Right lobe of liver (tissue), 6 donors: ENCODE measurements around the gene NKAIN1. TPM values are rescaled to one million over a fixed set of nuclear protein-coding genes. Genes with fewer than 3 reads are reported as not detected.

Source experiments
- ATAC-seq, 4 donors: fragments of 200-7000 bp; cut with Tn5 transposase; one replicate each; pipeline ENCODE4 v1.9.1; 2020; ENCODE audit warnings: mild to moderate bottlenecking in 4 of 4, moderate library complexity in 4 of 4
- DNase-seq, 3 donors: peaks; one replicate each; pipeline ENCODE4 v3.0.0-alpha.2; 2020
- H3K27ac ChIP-seq, 3 donors: fragments of 200-600 bp; one replicate each; pipeline ENCODE4 v1.8.0; 2022
- H3K27me3 ChIP-seq, 2 donors: fragments of 200-600 bp; one replicate each; pipeline ENCODE4 v1.8.0; 2022
- H3K36me3 ChIP-seq, 4 donors: fragments of 200-600 bp; sonication (generic) in 1 of 4; one replicate each; pipeline versions ENCODE4 v1.5.1 to v1.8.0; 2017 to 2022; ENCODE audit warnings: control low read depth in 1 of 4
- H3K4me1 ChIP-seq, 4 donors: fragments of 200-600 bp; sonication (generic) in 1 of 4; one replicate each; pipeline versions ENCODE4 v1.5.1 to v1.8.0; 2017 to 2022; ENCODE audit warnings: control low read depth in 1 of 4
- H3K4me3 ChIP-seq, 3 donors: fragments of 200-600 bp; one replicate each; pipeline ENCODE4 v1.8.0; 2022
- H3K9me3 ChIP-seq, 4 donors: fragments of 200-600 bp; sonication (generic) in 1 of 4; one replicate each; pipeline versions ENCODE4 v1.5.1 to v1.8.0; 2017 to 2022; ENCODE audit warnings: control low read depth in 1 of 4
- CTCF ChIP-seq, 4 donors: fragments of 200-600 bp in 3 of 4; fragments of 450-650 bp in 1 of 4; IDR thresholded peaks; one replicate each; pipeline versions ENCODE4 v1.5.1 to v1.8.0; 2016 to 2022; ENCODE audit warnings: antibody characterized with exemption in 4 of 4, mild to moderate bottlenecking in 2 of 4
- POLR2A ChIP-seq: fragments of 450-650 bp; IDR thresholded peaks from one replicate; pipeline ENCODE4 v1.6.1; 2017; ENCODE audit warnings: antibody characterized with exemption, mild to moderate bottlenecking
- WGBS: methylation state at CpG from one replicate; pipeline ENCODE4 v1.1.6; 2018; ENCODE audit warnings: low coverage, low lambda C conversion rate; ENCODE audit not compliant: insufficient coverage; ENCODE audit errors: missing lambda C conversion rate; 5-methylcytosine and 5-hydroxymethylcytosine counted together
- intact Hi-C, 2 donors: fragments of 100-400 bp; cut with DNase I; formaldehyde crosslinking; loops; one replicate each; pipeline versions ENCODE4 v1.11.2 to v1.14.1; 2022
- total RNA-seq, 6 experiments: library from RNA; depleted of rRNA in 2 of 6; stranded (reverse); fragments of >200 nt in 2 of 6; fragmentation: NEBNext Ultra II Directional in 3 of 6; extraction: Animal tissue kit (Norgen Biotek cat#: 25700) in 3 of 6; gene quantifications; one replicate each; pipeline versions ENCODE4 v1.1.0 to v1.2.4, GENCODE V29; 2016 to 2023
- donor health status: DM: no; HTN: yes; CAD: no.
- donor health status: DM: no; HTN: no; CAD: no.
- donor health status: DM: no; HTN: no; CAD: no.
- donor health status: DM: no; HTN: yes; CAD: no.
- donor health status: DM: no; HTN: yes; CAD: no.

NKAIN1 gene
- total RNA-seq, 6 experiments from 2014 or later = not detected

- Histone ChIP-seq H3K4me1 (no peaks in the 10 kb centered on the region), H3K9me3 (no peaks in the 10 kb centered on the region), H3K27me3 (no peaks in the 10 kb centered on the region), H3K27ac (no peak overlapping the region), H3K36me3 (no peaks in the 10 kb centered on the region), H3K4me3 (no peak overlapping the region)
- ATAC-seq = no peak
- intact Hi-C loops = no loop called here
- 65% methylated on average over 5 of the region's 5 CpGs for WGBS
- no peak for DNase-seq
- TF ChIP-seq POLR2A = no peak
- no peak for TF ChIP-seq CTCF (IDR thresholded peaks at IDR 0.05)
Observed at GRCh38 chr1:31193729-31194128, 46.0 kb downstream of the NKAIN1 start.

- intact Hi-C loops = no loop called here
Observed at GRCh38 chr1:31191281-31191680, 48.4 kb downstream of the NKAIN1 start.

GRCh38 chr1:31189696-31190674 is 49.7 kb downstream of the NKAIN1 start:
- Histone ChIP-seq H3K4me1 (no peaks in the 10 kb centered on the region), H3K36me3 (no peaks in the 10 kb centered on the region), H3K27me3 (no peaks in the 10 kb centered on the region), H3K27ac (no peak overlapping the region), H3K9me3 (no peaks in the 10 kb centered on the region), H3K4me3 (no peak overlapping the region)
- intact Hi-C loops = loop anchor here (10.0 kb wide), 1 partner anchor 145 kb away; no protein-coding TSS in a partner anchor
- TF ChIP-seq POLR2A (no peak), CTCF (IDR thresholded peaks at IDR 0.05) (no peak)
- 92% methylated on average over 2 of the region's 4 CpGs for WGBS
- ATAC-seq (no peak), DNase-seq (no peak)

More at GRCh38 chr1:31191281-31191680, 48.4 kb downstream of the NKAIN1 start:
- no peaks in the 10 kb centered on the region for H3K36me3 ChIP-seq
- H3K27me3 ChIP-seq = no peaks in the 10 kb centered on the region
- H3K4me3 ChIP-seq = no peak overlapping the region
- H3K9me3 ChIP-seq = no peaks in the 10 kb centered on the region
- TF ChIP-seq POLR2A = no peak
- TF ChIP-seq CTCF (IDR thresholded peaks at IDR 0.05) = no peak
- ATAC-seq (no peak), DNase-seq (no peak)
- WGBS = 79% methylated on average over 1 of the region's 1 CpG
- H3K4me1 ChIP-seq = no peaks in the 10 kb centered on the region
- H3K27ac ChIP-seq = no peak overlapping the region

- ATAC-seq = peak; percentile 30 to 50 (median 46)
- no peak for DNase-seq
- TF ChIP-seq POLR2A (no peak), CTCF (IDR thresholded peaks at IDR 0.05) (peak; percentile 67 to 85 (median 84))
- H3K27me3 ChIP-seq = no peaks in the 10 kb centered on the region
- no peaks in the 10 kb centered on the region for H3K9me3 ChIP-seq
- intact Hi-C loops = loop anchor here (10.0 kb wide), 1 partner anchor 151 kb away; no protein-coding TSS in a partner anchor
- H3K36me3 ChIP-seq = no peaks in the 10 kb centered on the region
- no peak overlapping the region for H3K27ac ChIP-seq
- no peak overlapping the region for H3K4me3 ChIP-seq
- peaks cover 0 to 5% (median 0%) of the 10 kb centered on the region in 4 donors for H3K4me1 ChIP-seq
- 22% methylated on average over 4 of the region's 6 CpGs for WGBS
Observed at GRCh38 chr1:31183927-31184554, 55.6 kb downstream of the NKAIN1 start.
